HepG2 (cell line): Measurements from ENCODE around the gene HPS1. TPM values are rescaled to one million over a fixed set of nuclear protein-coding genes. Genes with fewer than 3 reads are reported as not detected.

Experiments used
- ATAC-seq: fragments of 200-7000 bp; cut with Tn5 transposase; 3 replicates; pipeline ENCODE4 v1.9.1; 2020; ENCODE audit warnings: mild to moderate bottlenecking, moderate library complexity
- BruUV-seq: library from RNA; stranded (reverse); fragments of 400-500 nt; replicated peaks from 2 replicates; lab custom pipeline; 2021; lab: Mats Ljungman, UMichigan
- CTCF ChIA-PET: fragments of 300-600 bp; formaldehyde crosslinking; extraction: SDS; loops from one replicate; lab custom pipeline; 2021; ENCODE audit warnings: low total read pairs, inconsistent platforms, low intra/inter-chr PET ratio; lab: Yijun Ruan, JAX
- POLR2A ChIA-PET: fragments of 350-600 bp; sonication (Branson Sonifier 250); formaldehyde crosslinking; loops from one replicate; lab custom pipeline; 2020; ENCODE audit warnings: antibody characterized with exemption, inconsistent platforms; lab: Yijun Ruan, JAX
- DNase-seq: peaks from one replicate; pipeline ENCODE4 v3.0.0-alpha.2; 2015; ENCODE audit warnings: low spot score
- FAIRE-seq: peaks from 3 replicates; lab custom pipeline; 2011; peaks lifted over from hg19 to GRCh38; lab: Jason Lieb, UNC
- H2AFZ ChIP-seq: one replicate; pipeline ENCODE4 v1.6.1; 2011; ENCODE audit warnings: low read length, inconsistent platforms
- H3K27ac ChIP-seq: fragments of 300-600 bp; 3 replicates; pipeline ENCODE4 v1.8.0; 2011; ENCODE audit warnings: mixed run types, mild to moderate bottlenecking, mixed read lengths, low read length, inconsistent platforms; ENCODE audit not compliant: insufficient read depth; ENCODE audit errors: extremely low read length
- H3K27me3 ChIP-seq, 2 experiments: fragments of 200-600 bp in 1 of 2; 2 replicates in 1 of 2; 3 replicates in 1 of 2; pipeline versions ENCODE4 v1.6.0 to v1.8.0; 2011; ENCODE audit warnings: low read length in 2 of 2, mild to moderate bottlenecking in 2 of 2, moderate library complexity in 2 of 2, inconsistent platforms in 1 of 2; ENCODE audit not compliant: insufficient read depth in 2 of 2, control insufficient read depth in 1 of 2
- H3K36me3 ChIP-seq, 2 experiments: fragments of 200-600 bp in 1 of 2; replicated peaks in 1 of 2; 2 replicates in 1 of 2; 3 replicates in 1 of 2; pipeline versions ENCODE4 v1.5.1 to v1.8.0; 2011; ENCODE audit warnings: low read length in 2 of 2, inconsistent platforms in 1 of 2; ENCODE audit not compliant: insufficient read depth in 2 of 2, control insufficient read depth in 1 of 2
- H3K4me1 ChIP-seq: 2 replicates; pipeline ENCODE4 v1.5.1; 2012; ENCODE audit warnings: low read length, inconsistent platforms; ENCODE audit not compliant: insufficient read depth
- H3K4me2 ChIP-seq: 2 replicates; pipeline ENCODE4 v1.6.0; 2011; ENCODE audit warnings: low read depth, low read length, inconsistent platforms
- H3K4me3 ChIP-seq, 3 experiments: fragments of 200-600 bp in 1 of 3; sonication (generic), shearing (Covaris generic) in 1 of 3; replicated peaks in 1 of 3; 2 replicates each; pipeline ENCODE4 v1.5.1; 2011 to 2016; ENCODE audit warnings: low read length in 3 of 3, inconsistent platforms in 2 of 3, low read depth in 2 of 3, mild to moderate bottlenecking in 2 of 3, control low read depth in 1 of 3, mixed read lengths in 1 of 3; ENCODE audit not compliant: insufficient read depth in 1 of 3
- H3K79me2 ChIP-seq: one replicate; pipeline ENCODE4 v1.6.1; 2011; ENCODE audit warnings: low read length, inconsistent platforms; ENCODE audit not compliant: insufficient read depth
- H3K9ac ChIP-seq: 2 replicates; pipeline ENCODE4 v1.6.0; 2011; ENCODE audit warnings: mild to moderate bottlenecking, low read depth, low read length, inconsistent platforms; ENCODE audit not compliant: insufficient read depth
- H3K9me3 ChIP-seq: 2 replicates; pipeline ENCODE4 v1.5.1; 2012; ENCODE audit warnings: mild to moderate bottlenecking, low read length
- H4K20me1 ChIP-seq: 2 replicates; pipeline ENCODE4 v1.6.0; 2011; ENCODE audit warnings: inconsistent platforms, mild to moderate bottlenecking, low read length, moderate library complexity; ENCODE audit not compliant: insufficient read depth
- FOXP1 ChIP-seq, 2 experiments: fragments of 450-650 bp in 1 of 2; IDR thresholded peaks; 2 replicates each; pipeline ENCODE4 v1.6.1; 2017 to 2018; ENCODE audit warnings: antibody characterized with exemption in 1 of 2
- PHF5A ChIP-seq: IDR thresholded peaks from one replicate; pipeline ENCODE4 v1.6.1; 2018; ENCODE audit warnings: low read depth, missing genetic modification reagents; ENCODE audit not compliant: unreplicated experiment
- PITX1 ChIP-seq: sonication (generic); formaldehyde crosslinking; IDR thresholded peaks from 2 replicates; pipeline ENCODE4 v1.5.1; 2020; ENCODE audit warnings: mild to moderate bottlenecking, missing genetic modification reagents
- POLR2G ChIP-seq: fragments of 200-400 bp; formaldehyde crosslinking; IDR thresholded peaks from 2 replicates; pipeline ENCODE4 v1.6.1; 2018; ENCODE audit warnings: mild to moderate bottlenecking, low read depth, low read length, moderate library complexity
- RAD21 ChIP-seq: fragments of 450-650 bp; formaldehyde crosslinking; IDR thresholded peaks from 2 replicates; pipeline ENCODE4 v1.5.0; 2020; ENCODE audit warnings: mild to moderate bottlenecking
- SIN3A ChIP-seq: IDR thresholded peaks from 2 replicates; pipeline ENCODE4 v1.6.1; 2011; ENCODE audit warnings: low read depth, mild to moderate bottlenecking, control low read depth, low read length, borderline replicate concordance
- TBL1XR1 ChIP-seq: fragments of 150-350 bp; IDR thresholded peaks from 2 replicates; pipeline ENCODE4 v1.6.1; 2014; ENCODE audit warnings: borderline replicate concordance, low read length; ENCODE audit not compliant: partially characterized antibody
- ZFP36 ChIP-seq: fragments of 150-350 bp; IDR thresholded peaks from 2 replicates; pipeline ENCODE4 v1.6.1; 2018; ENCODE audit warnings: borderline replicate concordance, low read length, low read depth; ENCODE audit not compliant: partially characterized antibody
- ZNF296 ChIP-seq: sonication (generic); formaldehyde crosslinking; conservative IDR thresholded peaks from 2 replicates; pipeline ENCODE4 v1.5.0; 2020; ENCODE audit warnings: mild to moderate bottlenecking, missing genetic modification reagents
- ZNF792 ChIP-seq: IDR thresholded peaks from 2 replicates; pipeline ENCODE4 v1.6.1; 2016
- WGBS: methylation state at CpG from one replicate; pipeline ENCODE4 v1.1.6; 2017; ENCODE audit warnings: low lambda C conversion rate; 5-methylcytosine and 5-hydroxymethylcytosine counted together
- in situ Hi-C: cut with HindIII; loops from 2 replicates; pipeline ENCODE4 v1.10.0; 2017; ENCODE audit warnings: low pct_unique_long_range_greater_than_20kb; ENCODE audit not compliant: extremely low pct_ligation_motif_present
- intact Hi-C: fragments of 100-400 bp; cut with micrococcal nuclease; formaldehyde crosslinking; loops from one replicate; pipeline ENCODE4 v1.10.0; 2022; ENCODE audit not compliant: unreplicated experiment
- polyA plus RNA-seq, 8 experiments: library from polyadenylated mRNA; depleted of rRNA in 3 of 8; stranded (reverse) in 7 of 8; unstranded in 1 of 8; fragments of >200 nt; fragmentation: Illumina TruSeq in 4 of 8; extraction: Trizol in 4 of 8; gene quantifications; 2 replicates each; pipeline versions ENCODE4 v1.2.1 to v1.2.3, GENCODE V29; 2011 to 2016; ENCODE audit warnings: low read depth in 4 of 8, missing spikeins in 1 of 8, mixed read lengths in 1 of 8; ENCODE audit not compliant: insufficient read depth in 1 of 8
- total RNA-seq, 5 experiments: library from RNA; depleted of rRNA; stranded (reverse); fragments of >200 nt; fragmentation: Illumina TruSeq; extraction: Trizol; gene quantifications; 2 replicates each; pipeline ENCODE4 v1.2.3, GENCODE V29; 2016; ENCODE audit warnings: low read depth in 1 of 5
- TF ChIP-seq, protein P1 (sequence below): sonication (generic); formaldehyde crosslinking; IDR thresholded peaks from 2 replicates; pipeline ENCODE4 v1.4.0; 2020; ENCODE audit warnings: missing genetic modification reagents
- TF ChIP-seq, protein P2 (sequence below): IDR thresholded peaks from 2 replicates; pipeline ENCODE4 v1.6.1; 2016; ENCODE audit warnings: missing compliant biosample characterization, missing genetic modification reagents, borderline replicate concordance

Gene HPS1
- total and polyA plus RNA-seq, 2 of the 13 experiments (the other 11 are each of a cell fraction or from before 2014, with no cell fraction given), result 24.6 to 25.8 TPM

DNA sequence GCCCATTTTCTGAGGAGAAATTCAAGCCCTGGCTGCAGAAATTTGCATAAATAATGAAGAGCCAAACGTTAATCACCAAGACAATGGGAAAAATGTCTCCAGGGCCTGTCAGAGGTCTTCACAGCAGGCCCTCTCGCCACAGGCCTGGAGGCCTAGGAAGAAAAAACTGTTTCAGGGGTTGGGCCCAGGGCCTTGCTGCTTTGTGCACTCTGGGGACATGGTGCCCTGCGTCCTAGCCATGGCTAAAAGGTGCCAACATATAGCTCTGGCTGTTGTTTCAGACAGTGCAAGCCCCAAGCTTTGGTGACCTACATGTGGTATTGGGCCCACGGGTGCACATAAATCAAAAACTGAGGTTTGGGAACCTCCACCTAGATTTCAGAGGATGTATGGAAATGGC, 8.0 kb downstream of the HPS1 start:
- Histone ChIP-seq H3K9ac (no peak overlapping the region), H3K79me2 (no peaks in the 10 kb centered on the region), H4K20me1 (no peaks in the 10 kb centered on the region), H3K36me3 (peaks cover 8 to 68% of the 10 kb centered on the region in 2 experiments)
- POLR2A ChIA-PET, result no interaction called here
- TF ChIP-seq TBL1XR1 (no peak), SIN3A (no peak), ZNF296 (no peak), POLR2G (no peak), FOXP1 (IDR thresholded peaks at IDR 0.05) (no peak), FOXP1 (CRISPR knock-in tag; IDR thresholded peaks at IDR 0.05) (no peak), RAD21 (CRISPR knock-in tag) (no peak), ZNF792 (no peak), PHF5A (CRISPR knock-in tag) (no peak), ZFP36 (no peak), PITX1 (CRISPR knock-in tag) (no peak)
- TF ChIP-seq, protein P1, sequence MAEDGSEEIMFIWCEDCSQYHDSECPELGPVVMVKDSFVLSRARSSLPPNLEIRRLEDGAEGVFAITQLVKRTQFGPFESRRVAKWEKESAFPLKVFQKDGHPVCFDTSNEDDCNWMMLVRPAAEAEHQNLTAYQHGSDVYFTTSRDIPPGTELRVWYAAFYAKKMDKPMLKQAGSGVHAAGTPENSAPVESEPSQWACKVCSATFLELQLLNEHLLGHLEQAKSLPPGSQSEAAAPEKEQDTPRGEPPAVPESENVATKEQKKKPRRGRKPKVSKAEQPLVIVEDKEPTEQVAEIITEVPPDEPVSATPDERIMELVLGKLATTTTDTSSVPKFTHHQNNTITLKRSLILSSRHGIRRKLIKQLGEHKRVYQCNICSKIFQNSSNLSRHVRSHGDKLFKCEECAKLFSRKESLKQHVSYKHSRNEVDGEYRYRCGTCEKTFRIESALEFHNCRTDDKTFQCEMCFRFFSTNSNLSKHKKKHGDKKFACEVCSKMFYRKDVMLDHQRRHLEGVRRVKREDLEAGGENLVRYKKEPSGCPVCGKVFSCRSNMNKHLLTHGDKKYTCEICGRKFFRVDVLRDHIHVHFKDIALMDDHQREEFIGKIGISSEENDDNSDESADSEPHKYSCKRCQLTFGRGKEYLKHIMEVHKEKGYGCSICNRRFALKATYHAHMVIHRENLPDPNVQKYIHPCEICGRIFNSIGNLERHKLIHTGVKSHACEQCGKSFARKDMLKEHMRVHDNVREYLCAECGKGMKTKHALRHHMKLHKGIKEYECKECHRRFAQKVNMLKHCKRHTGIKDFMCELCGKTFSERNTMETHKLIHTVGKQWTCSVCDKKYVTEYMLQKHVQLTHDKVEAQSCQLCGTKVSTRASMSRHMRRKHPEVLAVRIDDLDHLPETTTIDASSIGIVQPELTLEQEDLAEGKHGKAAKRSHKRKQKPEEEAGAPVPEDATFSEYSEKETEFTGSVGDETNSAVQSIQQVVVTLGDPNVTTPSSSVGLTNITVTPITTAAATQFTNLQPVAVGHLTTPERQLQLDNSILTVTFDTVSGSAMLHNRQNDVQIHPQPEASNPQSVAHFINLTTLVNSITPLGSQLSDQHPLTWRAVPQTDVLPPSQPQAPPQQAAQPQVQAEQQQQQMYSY, result no peak
- TF ChIP-seq, protein P2, sequence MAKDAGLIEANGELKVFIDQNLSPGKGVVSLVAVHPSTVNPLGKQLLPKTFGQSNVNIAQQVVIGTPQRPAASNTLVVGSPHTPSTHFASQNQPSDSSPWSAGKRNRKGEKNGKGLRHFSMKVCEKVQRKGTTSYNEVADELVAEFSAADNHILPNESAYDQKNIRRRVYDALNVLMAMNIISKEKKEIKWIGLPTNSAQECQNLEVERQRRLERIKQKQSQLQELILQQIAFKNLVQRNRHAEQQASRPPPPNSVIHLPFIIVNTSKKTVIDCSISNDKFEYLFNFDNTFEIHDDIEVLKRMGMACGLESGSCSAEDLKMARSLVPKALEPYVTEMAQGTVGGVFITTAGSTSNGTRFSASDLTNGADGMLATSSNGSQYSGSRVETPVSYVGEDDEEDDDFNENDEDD (CRISPR knock-in tag), result no peak
- TF ChIP-seq, all 625 proteins: peak for 0
- DNase-seq, result no peak
- H3K27ac ChIP-seq, result no peak overlapping the region
- H2AFZ ChIP-seq, result no peak overlapping the region
- intact Hi-C loops (no loop called here), in situ Hi-C loops (no loop called here)
- H3K4me3 ChIP-seq, result no peak overlapping the region
- CTCF ChIA-PET, result no interaction called here
- no TSS peak for BruUV-seq
- no peak for FAIRE-seq
- H3K27me3 ChIP-seq, result no peaks in the 10 kb centered on the region
- H3K9me3 ChIP-seq, result no peaks in the 10 kb centered on the region
- 92% methylated on average over 2 of the region's 4 CpGs for WGBS
- no peak overlapping the region for H3K4me2 ChIP-seq
- H3K4me1 ChIP-seq, result no peaks in the 10 kb centered on the region
- no peak for ATAC-seq
